HG03442 (cell line): Measurements from ENCODE around the gene PHLDB1.
"Not testable (repeated sequence)": the region's sequence is repeated elsewhere in the genome, so short reads cannot be mapped to it uniquely, and the experiment has no call there.

Source experiments
- ATAC-seq: cut with Tn5 transposase; IDR thresholded peaks from one replicate; pipeline ENCODE4 v1.9.1; 2021; ENCODE audit warnings: mild to moderate bottlenecking, moderate library complexity; ENCODE audit not compliant: unreplicated experiment

Gene PHLDB1

DNA sequence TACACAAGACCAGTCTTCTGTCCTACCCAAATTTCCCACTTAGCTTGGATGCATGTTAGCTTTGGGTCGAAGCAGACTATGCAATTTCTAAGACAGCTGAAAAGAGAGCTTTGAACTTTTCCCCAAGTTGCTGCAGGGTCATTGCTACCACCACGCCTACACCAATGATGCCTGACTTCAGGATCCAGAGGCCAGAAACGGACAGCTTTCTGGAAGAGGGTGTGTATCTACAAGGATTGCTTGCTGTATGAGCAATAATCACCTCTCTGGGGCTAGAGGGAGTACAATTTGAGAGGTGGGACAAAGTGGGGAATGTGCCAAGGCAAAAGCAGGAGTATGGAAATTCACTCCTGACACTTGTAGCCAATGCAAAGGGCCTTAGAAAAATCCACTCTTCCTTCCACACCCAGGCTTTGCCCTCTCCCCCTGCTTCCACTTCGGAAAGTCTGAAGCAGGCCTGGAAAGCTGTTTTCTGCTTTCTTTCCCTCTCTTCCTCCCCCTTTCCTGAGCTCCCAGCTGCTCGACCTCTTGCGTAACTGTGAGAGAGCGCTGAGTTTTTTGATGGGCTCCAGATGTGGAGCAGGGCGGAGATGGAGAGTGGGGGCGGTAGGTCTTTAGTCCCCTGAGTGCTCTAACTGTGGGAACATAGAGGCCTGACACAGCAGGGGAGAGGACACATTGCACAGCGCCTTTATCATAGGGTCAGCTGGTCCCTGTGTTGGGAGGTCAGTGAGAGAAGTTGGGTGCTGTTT, 2.1 kb upstream of the PHLDB1 start:
- no peak for ATAC-seq

DNA sequence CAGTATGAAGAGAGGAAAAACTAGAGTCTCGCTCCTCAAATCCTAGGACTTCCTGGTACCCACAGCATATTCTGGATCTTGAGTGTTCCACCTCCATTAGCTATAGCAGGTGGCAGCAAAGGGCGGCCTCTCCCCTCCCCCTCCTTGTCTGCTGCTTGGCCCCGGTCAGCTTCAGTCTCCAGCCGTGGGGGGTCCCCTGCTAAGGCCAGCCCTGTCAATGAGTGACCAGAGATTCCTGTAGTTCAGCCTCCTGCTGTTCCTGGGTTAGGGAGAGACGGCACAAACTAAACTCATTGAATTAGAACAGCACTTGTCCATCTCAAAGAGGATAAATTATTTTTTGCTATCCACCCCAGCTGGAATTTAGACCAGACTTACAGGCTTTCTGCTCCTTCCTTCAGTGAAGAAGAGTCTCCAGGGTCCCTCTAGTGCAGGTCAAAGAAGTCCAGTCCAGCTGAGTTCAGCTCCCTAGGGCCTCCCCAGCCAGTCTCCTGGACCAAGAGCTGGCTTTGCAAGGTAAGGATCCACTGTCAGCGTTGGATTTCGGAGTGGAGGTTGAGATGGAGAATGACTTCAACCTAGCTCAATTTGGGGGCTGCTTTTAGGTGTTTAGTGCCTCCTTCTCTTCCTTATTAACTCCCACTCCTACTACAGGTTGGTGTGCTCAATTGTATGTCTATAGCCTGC, 1.1 kb upstream of the PHLDB1 start:
- no peak for ATAC-seq

DNA sequence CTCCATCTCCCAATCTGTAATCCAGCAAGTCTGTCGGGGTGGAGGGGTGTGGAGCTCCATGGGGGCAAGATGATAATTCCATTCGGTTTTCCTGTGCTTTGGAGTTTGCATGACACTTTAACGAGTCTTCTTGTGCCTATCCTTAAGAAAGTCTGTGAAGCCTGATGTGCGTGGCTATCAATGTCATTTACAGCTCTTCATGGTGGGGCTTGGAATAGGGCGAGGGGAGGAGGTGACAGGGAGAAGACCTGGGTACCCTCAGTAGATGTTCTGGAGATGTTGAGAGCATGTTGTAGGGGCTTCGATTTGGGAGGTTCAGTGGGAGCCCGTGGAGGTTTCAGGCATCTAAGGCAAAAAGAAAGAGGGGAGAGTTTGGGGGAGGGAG, 579 bp upstream of the PHLDB1 start:
- no peak for ATAC-seq

DNA sequence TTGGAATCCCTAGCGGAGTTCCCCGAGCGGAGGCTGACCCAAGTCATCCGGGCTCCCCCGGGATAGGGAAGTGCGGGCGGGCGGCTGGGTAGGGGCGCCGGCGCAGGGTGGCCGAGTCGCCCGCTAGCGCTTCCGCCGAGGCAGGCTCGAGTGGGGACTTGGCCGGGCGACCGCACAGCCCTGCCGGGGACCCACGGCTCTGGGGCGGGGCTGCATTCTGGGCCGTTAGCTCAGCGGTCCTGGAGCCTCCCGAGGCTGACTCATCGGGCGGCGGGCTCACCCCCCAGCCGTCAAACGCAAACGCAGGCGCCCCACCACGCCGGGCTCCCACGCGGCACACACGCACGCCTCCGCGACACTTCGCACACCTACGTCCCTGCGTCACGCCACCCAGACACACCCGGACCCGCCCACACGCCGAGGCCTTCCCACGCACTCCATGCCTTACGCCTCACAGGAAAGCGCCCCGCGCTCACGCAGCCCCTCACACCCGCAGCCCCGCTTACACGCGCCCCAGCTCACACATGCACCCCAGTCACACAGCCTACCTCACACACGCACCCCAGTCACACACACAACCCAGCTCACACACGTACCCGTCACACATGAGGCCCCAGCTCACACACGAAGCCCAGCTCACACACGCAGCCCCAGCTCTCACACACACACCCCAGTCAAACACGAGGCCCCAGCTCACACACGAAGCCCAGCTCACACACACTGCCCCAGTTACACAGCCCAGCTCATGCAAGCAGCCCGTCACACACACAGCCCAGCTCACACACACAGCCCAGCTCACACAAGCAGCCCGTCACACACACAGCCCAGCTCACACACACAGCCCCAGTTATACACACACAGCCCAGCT, 1.2 kb downstream of the PHLDB1 start:
- no peak for ATAC-seq

DNA sequence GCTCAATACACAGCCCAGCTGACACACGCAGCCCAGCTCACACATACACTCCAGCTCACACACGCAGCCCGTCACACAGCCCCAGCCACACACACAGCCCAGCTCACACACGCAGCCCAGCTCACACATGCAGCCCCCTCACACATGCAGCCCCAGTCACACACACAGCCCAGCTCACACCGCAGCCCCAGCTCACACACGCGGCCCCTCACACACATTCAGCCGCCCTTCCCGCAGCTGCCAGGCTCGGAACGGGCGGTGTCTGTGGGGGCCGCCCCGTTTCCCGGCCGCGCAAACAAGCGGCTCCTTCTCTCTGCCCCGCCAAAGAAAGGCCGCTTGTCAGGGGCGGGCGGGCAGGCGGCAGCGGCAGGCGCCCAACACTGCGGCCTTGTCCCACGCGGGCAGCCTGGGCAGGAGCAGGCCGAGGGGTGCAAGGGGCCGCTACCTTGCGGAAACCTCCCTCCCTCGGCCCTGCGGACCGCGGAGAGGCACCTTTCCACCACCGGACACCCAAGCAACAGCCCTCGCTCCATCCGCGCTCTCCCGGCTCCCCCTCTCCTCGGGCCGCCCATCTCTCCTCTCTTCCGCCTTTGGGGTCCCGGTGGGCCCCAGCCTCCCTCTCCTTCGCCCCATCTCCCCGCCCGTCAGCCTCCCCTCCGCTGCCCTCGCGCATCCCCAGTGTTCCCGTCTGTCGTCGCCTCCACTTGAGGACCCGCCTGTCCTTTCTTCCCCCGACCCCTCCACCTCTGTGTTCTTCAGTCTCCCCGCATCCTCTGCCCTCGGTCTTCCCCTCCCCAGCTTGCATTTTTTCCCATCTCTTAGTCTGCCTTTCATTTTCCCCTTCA, 2.2 kb downstream of the PHLDB1 start:
- no peak for ATAC-seq

DNA sequence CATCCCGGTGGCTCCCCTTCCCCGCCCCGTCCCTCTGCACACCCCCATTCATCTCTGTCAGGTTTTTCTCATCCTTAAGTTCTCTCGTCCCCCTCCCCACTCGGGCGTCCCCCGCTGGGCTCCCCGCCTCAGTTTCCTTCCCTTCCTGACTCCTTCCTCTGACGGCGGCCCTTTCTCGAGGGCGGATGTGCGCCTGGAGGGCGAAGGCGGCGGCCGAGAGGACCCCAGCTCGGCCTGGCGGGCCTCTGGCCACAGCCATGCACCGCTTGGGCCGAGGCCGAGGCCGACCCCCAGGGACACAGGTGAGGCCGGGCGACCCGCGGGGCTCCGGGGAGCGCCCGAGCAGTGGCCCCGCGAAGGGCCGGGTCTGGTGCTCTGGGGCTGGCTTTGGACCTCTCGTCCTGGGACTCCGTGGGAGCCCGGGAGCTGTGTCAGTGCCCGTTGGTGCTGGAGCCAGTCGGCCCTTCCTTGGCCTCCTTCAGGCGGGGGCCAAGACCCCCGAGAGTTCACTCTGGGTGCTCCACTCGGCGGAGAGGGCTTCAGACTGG, 2.9 kb downstream of the PHLDB1 start:
- ATAC-seq = no peak

DNA sequence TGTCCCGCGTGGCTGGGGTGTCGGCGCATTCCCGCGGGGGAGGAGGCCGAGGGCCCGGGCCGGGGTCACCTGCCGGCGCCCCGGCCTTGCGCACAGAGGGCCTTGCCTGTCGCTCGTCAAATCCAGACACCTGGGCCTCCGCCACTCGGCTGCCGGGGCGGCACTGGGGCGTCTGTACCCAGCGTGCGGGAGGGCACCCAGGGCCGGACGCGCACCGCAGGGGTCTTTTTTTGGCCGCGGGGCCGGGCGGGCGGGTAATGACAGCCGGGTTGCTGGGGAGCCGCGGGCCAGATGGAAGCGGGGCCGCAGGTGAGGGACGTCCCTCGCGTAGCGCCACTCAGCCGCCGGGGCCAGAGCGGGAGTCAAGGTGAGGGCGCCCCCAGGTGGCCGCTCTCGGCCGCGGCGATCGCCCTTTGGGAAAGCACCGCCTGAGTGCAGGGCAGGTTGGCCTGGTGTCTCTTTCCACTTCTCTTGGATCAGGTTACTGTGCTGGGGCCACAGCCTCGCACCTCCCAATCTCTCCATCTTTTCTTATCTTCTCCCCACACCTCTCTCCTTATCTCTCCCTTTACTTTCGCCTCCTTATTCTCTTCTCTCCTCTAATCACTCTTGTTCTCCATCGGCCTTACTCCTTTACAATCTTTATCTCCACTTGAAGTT, 3.5 kb downstream of the PHLDB1 start:
- peak; percentile 55 for ATAC-seq

DNA sequence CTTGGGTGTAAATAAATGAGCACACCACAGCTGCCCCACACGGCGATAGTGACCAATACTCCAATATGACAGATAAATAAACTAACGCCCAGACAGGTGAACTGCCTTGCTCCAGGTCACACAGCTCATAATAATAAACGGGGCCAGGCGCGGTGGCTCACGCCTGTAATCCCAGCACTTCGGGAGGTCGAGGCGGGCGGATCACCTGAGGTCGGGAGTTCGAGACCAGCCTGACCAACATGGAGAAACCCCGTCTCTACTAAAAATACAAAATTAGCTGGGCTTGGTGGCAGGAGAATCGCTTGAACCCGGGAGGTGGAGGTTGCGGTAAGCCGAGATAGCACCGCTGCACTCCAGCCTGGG, 4.0 kb downstream of the PHLDB1 start:
- not testable (repeated sequence) for ATAC-seq

DNA sequence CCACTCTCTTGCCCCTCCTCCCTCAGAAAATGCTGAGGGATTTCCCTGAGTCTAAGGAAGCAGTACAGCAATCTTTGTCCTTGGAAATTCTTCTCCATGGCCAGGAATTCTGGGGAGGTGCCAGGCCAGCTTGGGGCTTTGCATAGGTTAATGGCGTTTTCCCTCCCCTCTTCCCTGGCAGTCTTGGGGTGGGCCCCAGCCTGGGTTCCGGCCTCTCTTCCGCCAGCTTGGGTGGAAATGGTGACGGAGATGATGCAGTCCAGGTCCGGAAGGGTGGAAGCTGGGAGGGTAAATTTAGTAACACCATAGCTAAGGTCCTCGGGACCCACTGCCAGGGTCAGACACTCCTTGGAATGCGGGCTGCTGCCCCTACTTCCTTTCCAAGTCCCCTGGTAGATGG, 5.0 kb downstream of the PHLDB1 start:
- ATAC-seq = no peak

DNA sequence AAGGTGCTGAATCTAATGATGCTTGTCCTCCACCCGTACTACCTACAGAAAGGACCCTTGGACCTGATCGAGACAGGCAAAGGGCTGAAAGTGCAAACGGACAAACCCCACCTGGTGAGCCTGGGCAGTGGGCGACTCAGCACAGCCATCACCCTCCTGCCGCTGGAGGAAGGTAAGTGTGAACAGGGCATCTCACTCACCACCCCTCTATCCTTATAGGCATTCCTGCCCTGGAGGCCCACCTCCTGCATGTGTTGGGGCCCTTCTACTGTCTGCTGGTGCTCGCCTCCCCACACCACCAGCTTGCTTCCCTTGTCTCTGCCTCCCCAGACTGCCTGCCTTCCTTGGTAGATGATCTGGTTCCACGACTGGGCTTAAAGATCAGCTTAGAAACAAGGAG, 7.1 kb downstream of the PHLDB1 start:
- no peak for ATAC-seq

DNA sequence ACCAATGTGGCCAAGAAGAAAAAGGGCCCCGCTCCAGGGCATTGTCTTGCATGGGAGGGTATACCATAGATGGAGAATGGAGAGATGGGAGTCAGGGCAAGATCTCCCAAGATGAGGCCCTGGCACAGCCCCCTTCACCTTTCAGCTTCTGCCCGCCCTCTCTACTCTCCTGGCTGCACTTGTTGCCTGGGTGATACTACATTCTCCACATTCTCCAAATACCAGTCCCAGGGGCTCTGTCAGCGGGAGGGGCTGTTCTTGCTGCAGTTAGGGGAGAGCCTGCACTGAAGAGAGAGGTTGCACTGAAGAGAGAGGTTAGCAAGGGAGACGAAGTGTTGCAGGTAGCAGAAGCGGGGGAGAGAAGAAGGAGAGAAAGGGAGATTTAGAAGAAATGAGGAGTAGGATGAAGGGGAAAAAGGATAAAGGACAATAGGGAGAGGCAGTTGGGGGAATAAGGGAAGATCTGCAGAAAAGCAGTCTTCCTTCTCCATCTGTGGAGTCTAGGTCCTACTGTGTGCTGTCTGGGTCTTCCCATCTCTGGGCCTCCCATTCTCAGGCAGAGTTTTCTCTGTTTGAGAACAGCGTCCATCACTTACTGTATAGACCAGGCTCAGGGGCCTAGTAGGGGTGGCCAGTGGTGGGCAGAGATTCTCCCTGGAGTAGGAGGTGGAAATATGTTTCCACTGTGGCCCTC, 8.0 kb downstream of the PHLDB1 start:
- ATAC-seq = no peak

DNA sequence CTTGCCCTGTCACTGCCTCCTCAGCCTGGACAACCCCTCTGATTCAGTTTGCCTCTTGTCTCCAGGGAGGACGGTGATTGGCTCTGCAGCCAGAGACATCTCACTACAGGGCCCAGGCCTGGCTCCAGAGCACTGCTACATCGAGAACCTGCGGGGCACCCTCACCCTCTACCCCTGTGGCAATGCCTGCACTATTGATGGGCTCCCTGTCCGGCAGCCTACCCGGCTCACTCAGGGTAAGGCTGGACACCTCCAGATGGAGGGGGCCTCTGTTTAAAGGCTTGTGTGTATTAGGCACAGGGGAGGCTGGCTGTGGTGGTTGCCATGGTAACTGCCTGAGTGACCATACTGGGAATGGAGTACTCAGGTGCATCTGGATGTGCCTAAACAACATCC, 8.6 kb downstream of the PHLDB1 start:
- ATAC-seq = no peak

DNA sequence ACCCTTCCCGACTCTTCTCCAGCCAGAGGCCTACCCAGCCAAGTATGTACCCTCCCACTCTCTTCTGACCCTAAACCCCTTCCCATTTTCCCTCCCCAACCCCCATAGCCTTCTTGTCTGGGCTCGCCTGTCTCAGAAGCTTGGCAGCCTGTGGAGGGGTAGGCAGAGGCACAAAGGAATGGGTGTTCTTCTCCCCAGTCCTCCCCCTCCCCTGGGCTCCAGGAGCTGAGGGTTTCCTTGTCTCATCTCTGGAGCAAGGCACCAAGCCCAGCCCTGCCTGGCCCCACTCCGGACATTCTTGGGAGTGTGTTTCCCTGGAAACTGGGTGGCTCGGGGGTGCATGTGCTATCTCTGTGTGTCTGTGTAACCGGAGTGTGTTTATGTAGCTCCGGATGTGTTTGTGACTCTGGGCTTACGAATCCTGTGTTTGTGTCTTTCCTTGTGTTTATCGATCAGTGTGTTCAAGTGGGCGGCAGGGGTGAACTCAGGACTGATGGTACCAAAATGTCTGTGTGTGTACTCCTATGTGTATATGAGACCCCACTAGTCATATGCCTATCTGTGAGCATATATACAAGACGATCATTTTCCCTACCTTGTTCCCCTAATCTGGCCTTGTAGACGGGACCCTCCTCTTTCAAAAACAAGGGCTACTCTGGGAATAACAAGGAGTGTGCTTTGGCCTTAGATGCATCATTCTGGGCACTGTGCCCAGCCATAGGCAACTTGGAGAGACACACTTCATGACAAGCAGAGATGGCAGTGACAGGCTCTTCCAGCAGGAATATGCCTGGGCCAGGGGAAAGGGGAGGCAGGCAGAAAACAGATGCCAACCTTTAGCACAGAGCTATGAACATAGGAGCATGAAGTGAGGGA, 10.9 kb downstream of the PHLDB1 start:
- ATAC-seq = no peak

DNA sequence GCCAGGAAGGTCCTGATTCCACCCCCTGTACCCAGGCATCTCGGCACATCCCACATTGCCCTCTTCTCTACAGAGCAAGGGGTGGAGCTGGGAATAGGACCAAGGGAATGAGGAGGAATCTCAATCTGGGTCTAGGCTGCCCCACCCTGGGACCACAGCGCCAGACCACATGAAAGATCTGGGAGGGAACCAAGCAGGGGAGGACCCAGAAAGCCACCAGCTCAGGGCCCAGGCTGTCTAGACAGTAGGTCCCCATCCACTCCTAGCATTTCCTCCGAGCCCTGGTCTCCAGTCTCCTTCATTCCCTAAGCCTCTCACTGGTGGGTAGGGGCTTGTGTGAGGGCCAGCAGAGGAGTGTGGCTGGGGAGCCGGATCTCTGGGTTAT, 11.6 kb downstream of the PHLDB1 start:
- no peak for ATAC-seq

DNA sequence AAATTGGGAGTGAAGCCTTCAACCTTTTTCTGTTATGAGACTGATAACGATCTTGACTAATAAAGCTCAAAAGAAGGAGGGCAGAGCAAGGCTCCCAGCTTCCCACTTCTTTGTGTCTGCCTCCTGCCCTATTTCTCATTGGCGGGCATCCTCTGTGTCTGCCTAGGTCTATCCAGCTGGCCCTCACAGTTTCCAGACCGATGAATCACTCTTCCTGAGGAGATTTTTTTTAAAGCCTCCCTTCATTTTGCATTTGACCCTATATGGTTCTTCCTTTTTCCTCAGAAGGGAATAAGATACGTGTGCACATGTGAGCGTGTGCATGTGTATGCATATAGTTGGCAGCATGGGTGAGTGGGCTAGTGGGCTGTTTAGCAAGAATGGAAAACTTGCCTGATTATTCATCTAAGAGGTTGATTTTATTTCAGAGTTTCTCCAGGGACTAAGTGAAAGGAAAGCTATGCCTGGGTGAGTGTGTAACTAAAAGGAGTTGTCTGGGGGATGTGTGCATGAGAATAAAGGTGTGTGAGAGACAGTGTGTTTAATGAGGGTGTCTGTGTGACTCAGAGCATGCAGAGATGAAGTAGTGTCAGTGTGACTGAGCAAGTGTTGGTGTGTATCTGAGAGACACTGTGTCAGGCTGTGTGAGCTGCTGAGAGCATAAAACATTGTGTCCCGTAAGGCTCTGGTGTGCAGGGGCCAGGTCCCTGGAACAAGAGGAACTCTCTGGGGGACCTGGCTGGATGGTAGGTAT, 12.2 kb downstream of the PHLDB1 start:
- no peak for ATAC-seq

DNA sequence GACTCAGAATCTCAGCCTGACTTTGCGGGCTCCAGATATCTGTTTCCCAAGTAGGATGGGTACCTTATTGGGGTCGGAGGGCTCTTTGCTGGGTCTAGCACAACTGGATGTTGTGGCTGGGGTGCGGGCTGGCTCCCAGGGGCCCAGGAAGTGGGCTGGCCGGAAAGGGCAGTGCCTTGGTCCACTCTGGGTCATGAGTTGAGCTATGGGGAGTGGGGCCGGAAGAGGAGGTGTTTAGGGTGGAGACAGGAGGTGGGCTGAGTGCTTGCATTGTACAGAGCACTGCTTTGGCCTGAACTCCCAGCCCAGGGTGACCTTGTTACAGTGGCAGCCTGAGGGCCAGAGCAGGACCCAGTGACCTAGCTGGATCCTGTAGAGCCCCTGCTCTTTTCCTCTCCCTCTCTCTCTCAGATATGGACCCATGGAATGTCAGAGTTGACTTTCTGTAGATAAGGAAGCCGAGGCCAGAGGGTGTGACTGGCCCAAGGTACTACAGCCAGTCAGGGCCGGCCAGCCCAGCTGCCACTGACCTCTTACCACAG, 13.2 kb downstream of the PHLDB1 start:
- ATAC-seq = no peak

DNA sequence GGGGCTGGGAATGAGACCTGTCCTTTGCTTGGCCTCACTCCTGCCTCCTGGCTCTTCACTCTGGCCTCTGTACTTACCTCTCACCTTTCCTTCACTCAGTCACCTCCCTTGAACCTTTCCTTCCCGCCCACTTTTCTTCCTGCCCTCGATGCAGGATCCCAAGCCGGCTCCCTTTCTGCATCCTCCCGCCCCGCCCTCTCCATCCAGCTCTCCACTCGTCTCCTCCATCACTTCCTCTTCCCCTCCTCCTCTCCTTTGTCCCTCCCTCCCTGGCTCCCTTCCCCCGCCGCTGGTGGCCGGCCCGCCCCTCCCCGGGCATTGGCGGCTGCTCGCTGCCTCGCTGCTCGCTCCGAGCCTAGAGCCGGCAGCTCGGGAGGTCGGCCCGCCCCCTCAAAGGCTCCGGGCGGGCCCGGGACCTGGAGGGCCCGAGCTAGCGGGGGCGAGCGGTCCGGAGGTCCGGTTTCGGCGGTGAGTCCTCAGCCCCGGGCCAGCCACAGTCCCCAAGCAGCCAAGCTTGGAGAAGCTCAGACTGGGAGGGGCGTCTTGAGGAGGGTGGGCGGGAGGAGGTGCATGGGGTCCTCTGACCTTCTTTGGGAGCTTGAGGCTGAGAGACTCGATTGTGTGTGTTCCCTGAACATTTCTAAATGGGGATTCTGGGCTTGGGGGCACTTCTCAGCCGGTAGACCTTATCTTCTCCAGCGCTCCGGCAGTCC, 13.8 kb downstream of the PHLDB1 start:
- ATAC-seq = no peak
